K562 (cell line): ENCODE results near the gene TEX48.

Experiments used
- HNRNPK ChIP-seq: fragments of 200-400 bp; formaldehyde crosslinking; IDR thresholded peaks from one replicate; pipeline ENCODE4 v1.6.1; 2018; ENCODE audit warnings: mild to moderate bottlenecking, low read depth, low read length; ENCODE audit not compliant: poor library complexity, severe bottlenecking
- IFI16 ChIP-seq: fragments of 250-450 bp; sonication (Bioruptor Pico); IDR thresholded peaks from 2 replicates; pipeline ENCODE4 v2.1.2; 2022; ENCODE audit warnings: mild to moderate bottlenecking, inconsistent platforms
- NFYB ChIP-seq: IDR thresholded peaks from 2 replicates; pipeline ENCODE4 v1.6.1; 2011; ENCODE audit warnings: mild to moderate bottlenecking, moderate library complexity; ENCODE audit not compliant: insufficient read length; ENCODE audit errors: extremely low read depth
- POLR2A ChIP-seq: fragments of 450-650 bp; conservative IDR thresholded peaks from 2 replicates; pipeline ENCODE4 v1.6.1; 2016
- RAD21 ChIP-seq, 2 experiments: fragments of 250-450 bp in 1 of 2; fragments of 450-650 bp in 1 of 2; sonication (Bioruptor Pico) in 1 of 2; formaldehyde crosslinking in 1 of 2; IDR thresholded peaks in 1 of 2; conservative IDR thresholded peaks in 1 of 2; 2 replicates each; pipeline versions ENCODE4 v1.4.0 to v1.8.0; 2020 to 2022; ENCODE audit warnings: mild to moderate bottlenecking in 2 of 2, moderate library complexity in 1 of 2
- ZFX ChIP-seq: sonication (generic); formaldehyde crosslinking; IDR thresholded peaks from 2 replicates; pipeline ENCODE4 v1.8.0; 2022; ENCODE audit warnings: mild to moderate bottlenecking, missing genetic modification reagents, moderate library complexity
- ZKSCAN1 ChIP-seq: fragments of 150-350 bp; IDR thresholded peaks from 2 replicates; pipeline ENCODE4 v1.6.1; 2016; ENCODE audit warnings: low read depth, low read length
- ZNF699 ChIP-seq: fragments of 250-450 bp; sonication (Bioruptor Pico); IDR thresholded peaks from 2 replicates; pipeline ENCODE4 v1.8.0; 2021; ENCODE audit warnings: mild to moderate bottlenecking, moderate library complexity; ENCODE audit not compliant: insufficient replicate concordance
- TF ChIP-seq, protein P1 (sequence below), 2 experiments: fragments of 450-650 bp in 1 of 2; IDR thresholded peaks; 2 replicates each; pipeline ENCODE4 v1.6.1; 2011 to 2017; ENCODE audit warnings: low read depth in 2 of 2, antibody characterized with exemption in 1 of 2, borderline replicate concordance in 1 of 2, low read length in 1 of 2, mild to moderate bottlenecking in 1 of 2, mixed read lengths in 1 of 2; ENCODE audit not compliant: control insufficient read depth in 1 of 2
- TF ChIP-seq, protein P2 (sequence below), 3 experiments: IDR thresholded peaks in 2 of 3; conservative IDR thresholded peaks in 1 of 3; 2 replicates each; pipeline ENCODE4 v1.5.1; 2011 to 2012; ENCODE audit warnings: low read length in 3 of 3, mild to moderate bottlenecking in 3 of 3, control low read depth in 2 of 3, improper control_type of control experiment in 1 of 3, inconsistent platforms in 1 of 3, low read depth in 1 of 3, mixed read lengths in 1 of 3, moderate library complexity in 1 of 3; ENCODE audit not compliant: insufficient read depth in 2 of 3

DNA sequence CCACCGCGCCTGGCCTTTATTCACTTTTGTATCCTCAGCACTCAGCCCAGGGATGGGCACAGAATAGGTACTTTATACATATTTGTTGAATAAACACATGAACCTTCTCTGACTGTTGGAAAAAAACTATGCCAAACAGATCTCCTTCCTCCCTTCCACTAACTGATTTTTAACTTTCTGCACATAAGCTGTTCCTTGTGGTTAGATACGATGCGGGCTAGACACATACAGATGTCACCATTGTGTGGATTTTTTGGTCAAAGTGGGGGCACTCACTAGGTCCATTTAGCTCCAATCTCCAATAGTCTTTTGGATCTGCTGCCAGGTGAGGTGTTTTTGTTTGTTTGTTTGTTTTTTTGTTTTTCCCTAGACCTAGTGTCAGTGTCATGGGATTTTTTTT lies 5.1 kb downstream of the TEX48 start:
- TF ChIP-seq HNRNPK (no peak), ZKSCAN1 (no peak), NFYB (no peak), ZNF699 (no peak), ZFX (CRISPR knock-in tag) (no peak), RAD21 (CRISPR knock-in tag; conservative IDR thresholded peaks at IDR 0.05 in 1 of 2, IDR thresholded peaks at IDR 0.05 in 1 of 2) (no peak), IFI16 (CRISPR knock-in tag) (no peak), POLR2A (no peak)
- TF ChIP-seq, protein P1, sequence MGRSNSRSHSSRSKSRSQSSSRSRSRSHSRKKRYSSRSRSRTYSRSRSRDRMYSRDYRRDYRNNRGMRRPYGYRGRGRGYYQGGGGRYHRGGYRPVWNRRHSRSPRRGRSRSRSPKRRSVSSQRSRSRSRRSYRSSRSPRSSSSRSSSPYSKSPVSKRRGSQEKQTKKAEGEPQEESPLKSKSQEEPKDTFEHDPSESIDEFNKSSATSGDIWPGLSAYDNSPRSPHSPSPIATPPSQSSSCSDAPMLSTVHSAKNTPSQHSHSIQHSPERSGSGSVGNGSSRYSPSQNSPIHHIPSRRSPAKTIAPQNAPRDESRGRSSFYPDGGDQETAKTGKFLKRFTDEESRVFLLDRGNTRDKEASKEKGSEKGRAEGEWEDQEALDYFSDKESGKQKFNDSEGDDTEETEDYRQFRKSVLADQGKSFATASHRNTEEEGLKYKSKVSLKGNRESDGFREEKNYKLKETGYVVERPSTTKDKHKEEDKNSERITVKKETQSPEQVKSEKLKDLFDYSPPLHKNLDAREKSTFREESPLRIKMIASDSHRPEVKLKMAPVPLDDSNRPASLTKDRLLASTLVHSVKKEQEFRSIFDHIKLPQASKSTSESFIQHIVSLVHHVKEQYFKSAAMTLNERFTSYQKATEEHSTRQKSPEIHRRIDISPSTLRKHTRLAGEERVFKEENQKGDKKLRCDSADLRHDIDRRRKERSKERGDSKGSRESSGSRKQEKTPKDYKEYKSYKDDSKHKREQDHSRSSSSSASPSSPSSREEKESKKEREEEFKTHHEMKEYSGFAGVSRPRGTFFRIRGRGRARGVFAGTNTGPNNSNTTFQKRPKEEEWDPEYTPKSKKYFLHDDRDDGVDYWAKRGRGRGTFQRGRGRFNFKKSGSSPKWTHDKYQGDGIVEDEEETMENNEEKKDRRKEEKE (IDR thresholded peaks at IDR 0.05; ENCODE audit: borderline replicate concordance in 1 of 2, control insufficient read depth in 1 of 2, low read depth in 2 of 2, low read length in 1 of 2) = no peak
- TF ChIP-seq, protein P2, sequence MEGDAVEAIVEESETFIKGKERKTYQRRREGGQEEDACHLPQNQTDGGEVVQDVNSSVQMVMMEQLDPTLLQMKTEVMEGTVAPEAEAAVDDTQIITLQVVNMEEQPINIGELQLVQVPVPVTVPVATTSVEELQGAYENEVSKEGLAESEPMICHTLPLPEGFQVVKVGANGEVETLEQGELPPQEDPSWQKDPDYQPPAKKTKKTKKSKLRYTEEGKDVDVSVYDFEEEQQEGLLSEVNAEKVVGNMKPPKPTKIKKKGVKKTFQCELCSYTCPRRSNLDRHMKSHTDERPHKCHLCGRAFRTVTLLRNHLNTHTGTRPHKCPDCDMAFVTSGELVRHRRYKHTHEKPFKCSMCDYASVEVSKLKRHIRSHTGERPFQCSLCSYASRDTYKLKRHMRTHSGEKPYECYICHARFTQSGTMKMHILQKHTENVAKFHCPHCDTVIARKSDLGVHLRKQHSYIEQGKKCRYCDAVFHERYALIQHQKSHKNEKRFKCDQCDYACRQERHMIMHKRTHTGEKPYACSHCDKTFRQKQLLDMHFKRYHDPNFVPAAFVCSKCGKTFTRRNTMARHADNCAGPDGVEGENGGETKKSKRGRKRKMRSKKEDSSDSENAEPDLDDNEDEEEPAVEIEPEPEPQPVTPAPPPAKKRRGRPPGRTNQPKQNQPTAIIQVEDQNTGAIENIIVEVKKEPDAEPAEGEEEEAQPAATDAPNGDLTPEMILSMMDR (IDR thresholded peaks at IDR 0.05 in 2 of 3, conservative IDR thresholded peaks at IDR 0.05 in 1 of 3; ENCODE audit: insufficient read depth in 2 of 3, low read depth in 1 of 3, low read length in 3 of 3) = no peak
